ENCODE results near the gene MLH3.

MLH3 gene

GRCh38 chr14:75049136-75049535, 2.1 kb downstream of the MLH3 start:
- Histone ChIP-seq H4K91ac (ENCODE audit: low read length) (no peak overlapping the region), H3K9me3 (ENCODE audit: control insufficient read depth, low read length) (no peaks in the 10 kb centered on the region), H2BK120ac (ENCODE audit: low read depth, low read length) (no peak overlapping the region), H3K27ac (ENCODE audit: low read length, poor library complexity, severe bottlenecking) (no peak overlapping the region), H3K23ac (ENCODE audit: low read length in 2 of 2) (no peak overlapping the region), H3K18ac (ENCODE audit: low read depth in 1 of 2, low read length in 2 of 2) (no peak overlapping the region), H3K9ac (ENCODE audit: low read length) (peak overlapping the region; percentile 93), H3K27me3 (ENCODE audit: control insufficient read depth in 1 of 2, insufficient read depth in 1 of 2, low read length in 2 of 2) (no peaks in the 10 kb centered on the region), H3K4ac (ENCODE audit: low read depth in 1 of 2, low read length in 2 of 2) (no peak overlapping the region), H3K4me2 (ENCODE audit: low read length, poor library complexity, severe bottlenecking) (no peak overlapping the region), H3K4me1 (ENCODE audit: control insufficient read depth, insufficient read depth, low read depth, low read length) (peaks cover 6% of the 10 kb centered on the region), H2AK5ac (ENCODE audit: low read length, severe bottlenecking) (no peak overlapping the region), H2AFZ (ENCODE audit: low read depth, low read length) (no peak overlapping the region), H2BK15ac (ENCODE audit: low read depth, poor library complexity, severe bottlenecking) (no peak overlapping the region), H4K8ac (ENCODE audit: low read length) (no peak overlapping the region), H3K4me3 (ENCODE audit: insufficient read depth in 1 of 2, low read depth in 1 of 2, low read length in 2 of 2) (peak overlapping the region in 1 of 2 experiments; percentile 79), H3K14ac (ENCODE audit: low read length in 2 of 2) (no peak overlapping the region), H3K79me1 (replicated peaks; ENCODE audit: low read length, poor library complexity, severe bottlenecking) (peaks cover 12% of the 10 kb centered on the region), H2BK12ac (ENCODE audit: low read length in 2 of 2) (no peak overlapping the region), H2BK5ac (ENCODE audit: low read depth, low read length, poor library complexity, severe bottlenecking) (no peak overlapping the region), H3K36me3 (ENCODE audit: control insufficient read depth in 1 of 2, insufficient read depth in 2 of 2, low read depth in 1 of 2, low read length in 2 of 2) (peaks cover 0 to 6% of the 10 kb centered on the region in 2 experiments)
- DNase-seq: no peak
- 98% methylated on average over 5 of the region's 5 CpGs for WGBS

- Histone ChIP-seq H3K27me3 (ENCODE audit: control insufficient read depth in 1 of 2, insufficient read depth in 1 of 2, low read length in 2 of 2) (no peaks in the 10 kb centered on the region), H3K79me1 (replicated peaks; ENCODE audit: low read length, poor library complexity, severe bottlenecking) (peaks cover 9% of the 10 kb centered on the region), H4K8ac (ENCODE audit: low read length) (no peak overlapping the region), H2BK120ac (ENCODE audit: low read depth, low read length) (no peak overlapping the region), H2BK5ac (ENCODE audit: low read depth, low read length, poor library complexity, severe bottlenecking) (no peak overlapping the region), H3K9ac (ENCODE audit: low read length) (peak overlapping the region; percentile 93), H3K4ac (ENCODE audit: low read depth in 1 of 2, low read length in 2 of 2) (no peak overlapping the region), H3K4me1 (ENCODE audit: control insufficient read depth, insufficient read depth, low read depth, low read length) (peaks cover 6% of the 10 kb centered on the region), H2BK15ac (ENCODE audit: low read depth, poor library complexity, severe bottlenecking) (no peak overlapping the region), H3K27ac (ENCODE audit: low read length, poor library complexity, severe bottlenecking) (no peak overlapping the region), H2AK5ac (ENCODE audit: low read length, severe bottlenecking) (no peak overlapping the region), H3K4me2 (ENCODE audit: low read length, poor library complexity, severe bottlenecking) (no peak overlapping the region), H3K23ac (ENCODE audit: low read length in 2 of 2) (no peak overlapping the region), H3K4me3 (ENCODE audit: insufficient read depth in 1 of 2, low read depth in 1 of 2, low read length in 2 of 2) (no peak overlapping the region), H2AFZ (ENCODE audit: low read depth, low read length) (no peak overlapping the region), H2BK12ac (ENCODE audit: low read length in 2 of 2) (no peak overlapping the region), H3K9me3 (ENCODE audit: control insufficient read depth, low read length) (no peaks in the 10 kb centered on the region), H3K18ac (ENCODE audit: low read depth in 1 of 2, low read length in 2 of 2) (no peak overlapping the region), H3K14ac (ENCODE audit: low read length in 2 of 2) (no peak overlapping the region), H4K91ac (ENCODE audit: low read length) (no peak overlapping the region), H3K36me3 (ENCODE audit: control insufficient read depth in 1 of 2, insufficient read depth in 2 of 2, low read depth in 1 of 2, low read length in 2 of 2) (peaks cover 0 to 11% of the 10 kb centered on the region in 2 experiments)
- WGBS: 98% methylated on average over 2 of the region's 2 CpGs
- no peak for DNase-seq
Measured at GRCh38 chr14:75048101-75048500, 3.2 kb downstream of the MLH3 start.

- Histone ChIP-seq H3K23ac (ENCODE audit: low read length in 2 of 2) (no peak overlapping the region), H3K9ac (ENCODE audit: low read length) (peak overlapping the region; percentile 93), H4K91ac (ENCODE audit: low read length) (no peak overlapping the region), H3K14ac (ENCODE audit: low read length in 2 of 2) (no peak overlapping the region), H3K36me3 (ENCODE audit: control insufficient read depth in 1 of 2, insufficient read depth in 2 of 2, low read depth in 1 of 2, low read length in 2 of 2) (peaks cover 0 to 13% of the 10 kb centered on the region in 2 experiments), H3K9me3 (ENCODE audit: control insufficient read depth, low read length) (no peaks in the 10 kb centered on the region), H3K79me1 (replicated peaks; ENCODE audit: low read length, poor library complexity, severe bottlenecking) (peaks cover 7% of the 10 kb centered on the region), H3K4me3 (ENCODE audit: insufficient read depth in 1 of 2, low read depth in 1 of 2, low read length in 2 of 2) (peak overlapping the region in 1 of 2 experiments; percentile 17), H3K4me1 (ENCODE audit: control insufficient read depth, insufficient read depth, low read depth, low read length) (peaks cover 7% of the 10 kb centered on the region), H2BK120ac (ENCODE audit: low read depth, low read length) (no peak overlapping the region), H2AK5ac (ENCODE audit: low read length, severe bottlenecking) (no peak overlapping the region), H2BK5ac (ENCODE audit: low read depth, low read length, poor library complexity, severe bottlenecking) (no peak overlapping the region), H3K4me2 (ENCODE audit: low read length, poor library complexity, severe bottlenecking) (no peak overlapping the region), H2BK12ac (ENCODE audit: low read length in 2 of 2) (no peak overlapping the region), H3K27ac (ENCODE audit: low read length, poor library complexity, severe bottlenecking) (no peak overlapping the region), H3K4ac (ENCODE audit: low read depth in 1 of 2, low read length in 2 of 2) (no peak overlapping the region), H3K27me3 (ENCODE audit: control insufficient read depth in 1 of 2, insufficient read depth in 1 of 2, low read length in 2 of 2) (no peaks in the 10 kb centered on the region), H4K8ac (ENCODE audit: low read length) (no peak overlapping the region), H2AFZ (ENCODE audit: low read depth, low read length) (no peak overlapping the region), H3K18ac (ENCODE audit: low read depth in 1 of 2, low read length in 2 of 2) (no peak overlapping the region), H2BK15ac (ENCODE audit: low read depth, poor library complexity, severe bottlenecking) (no peak overlapping the region)
- no peak for DNase-seq
- WGBS: 95% methylated on average over 4 of the region's 4 CpGs
Measured at GRCh38 chr14:75047506-75047905, 3.8 kb downstream of the MLH3 start.

- Histone ChIP-seq H3K9me3 (ENCODE audit: control insufficient read depth, low read length) (no peaks in the 10 kb centered on the region), H2AK5ac (ENCODE audit: low read length, severe bottlenecking) (no peak overlapping the region), H3K18ac (ENCODE audit: low read depth in 1 of 2, low read length in 2 of 2) (no peak overlapping the region), H3K4me2 (ENCODE audit: low read length, poor library complexity, severe bottlenecking) (no peak overlapping the region), H3K23ac (ENCODE audit: low read length in 2 of 2) (no peak overlapping the region), H3K4ac (ENCODE audit: low read depth in 1 of 2, low read length in 2 of 2) (no peak overlapping the region), H2AFZ (ENCODE audit: low read depth, low read length) (no peak overlapping the region), H3K79me1 (replicated peaks; ENCODE audit: low read length, poor library complexity, severe bottlenecking) (peaks cover 7% of the 10 kb centered on the region), H3K27me3 (ENCODE audit: control insufficient read depth in 1 of 2, insufficient read depth in 1 of 2, low read length in 2 of 2) (no peaks in the 10 kb centered on the region), H2BK120ac (ENCODE audit: low read depth, low read length) (no peak overlapping the region), H3K4me1 (ENCODE audit: control insufficient read depth, insufficient read depth, low read depth, low read length) (peaks cover 10% of the 10 kb centered on the region), H2BK12ac (ENCODE audit: low read length in 2 of 2) (no peak overlapping the region), H3K9ac (ENCODE audit: low read length) (no peak overlapping the region), H3K27ac (ENCODE audit: low read length, poor library complexity, severe bottlenecking) (no peak overlapping the region), H2BK15ac (ENCODE audit: low read depth, poor library complexity, severe bottlenecking) (no peak overlapping the region), H2BK5ac (ENCODE audit: low read depth, low read length, poor library complexity, severe bottlenecking) (no peak overlapping the region), H3K4me3 (ENCODE audit: insufficient read depth in 1 of 2, low read depth in 1 of 2, low read length in 2 of 2) (peak overlapping the region in 1 of 2 experiments; percentile 17), H3K36me3 (ENCODE audit: control insufficient read depth in 1 of 2, insufficient read depth in 2 of 2, low read depth in 1 of 2, low read length in 2 of 2) (peaks cover 0 to 19% of the 10 kb centered on the region in 2 experiments), H4K91ac (ENCODE audit: low read length) (no peak overlapping the region), H3K14ac (ENCODE audit: low read length in 2 of 2) (no peak overlapping the region), H4K8ac (ENCODE audit: low read length) (no peak overlapping the region)
- DNase-seq: peak; percentile 64
- 88% methylated on average over 2 of the region's 3 CpGs for WGBS
Measured at GRCh38 chr14:75046899-75047298, 4.4 kb downstream of the MLH3 start.
